GM18861 (cell line): Measurements from ENCODE around the gene DAPK3.
"Not testable (repeated sequence)": the region's sequence is repeated elsewhere in the genome, so short reads cannot be mapped to it uniquely, and the experiment has no call there.

ENCODE experiments used
- ATAC-seq: cut with Tn5 transposase; IDR thresholded peaks from one replicate; pipeline ENCODE4 v1.9.1; 2021; ENCODE audit not compliant: unreplicated experiment

Gene DAPK3

GRCh38 chr19:4005436-4005835 is 34.5 kb upstream of the DAPK3 start:
- not testable (repeated sequence) for ATAC-seq

GRCh38 chr19:4000798-4001197 is 29.9 kb upstream of the DAPK3 start:
- not testable (repeated sequence) for ATAC-seq

GRCh38 chr19:3998667-3999412 is 27.9 kb upstream of the DAPK3 start:
- not testable (repeated sequence) for ATAC-seq

- no peak for ATAC-seq
Observed at GRCh38 chr19:3995607-3996006, 24.7 kb upstream of the DAPK3 start.

GRCh38 chr19:3990815-3991117 is 19.9 kb upstream of the DAPK3 start:
- ATAC-seq = no peak

GRCh38 chr19:3987619-3988371 is 16.9 kb upstream of the DAPK3 start:
- ATAC-seq = peak; percentile 43

- peak; percentile 24 for ATAC-seq
Observed at GRCh38 chr19:3986260-3987041, 15.6 kb upstream of the DAPK3 start.

GRCh38 chr19:3985643-3986259 is 14.9 kb upstream of the DAPK3 start:
- peak; percentile 5 for ATAC-seq

GRCh38 chr19:3984908-3985642 is 14.2 kb upstream of the DAPK3 start, which contains the start of gene EEF2:
EEF2 (minus strand) TSS chr19:3985463; CDS start chr19:3985380, 83 bp downstream.
- ATAC-seq = no peak

GRCh38 chr19:3984584-3984907 is 13.6 kb upstream of the DAPK3 start:
- ATAC-seq = no peak

- ATAC-seq = no peak
Observed at GRCh38 chr19:3983936-3984583, 13.2 kb upstream of the DAPK3 start.

GRCh38 chr19:3983542-3983914 is 12.6 kb upstream of the DAPK3 start:
- ATAC-seq = no peak

GRCh38 chr19:3982701-3983541 is 12.0 kb upstream of the DAPK3 start:
- ATAC-seq = no peak

- ATAC-seq = no peak
Observed at GRCh38 chr19:3981736-3982681, 11.1 kb upstream of the DAPK3 start.

GRCh38 chr19:3981373-3981735 is 10.5 kb upstream of the DAPK3 start:
- ATAC-seq = no peak

GRCh38 chr19:3980353-3981251 is 9.7 kb upstream of the DAPK3 start:
- ATAC-seq = no peak

GRCh38 chr19:3979674-3980352 is 8.9 kb upstream of the DAPK3 start:
- ATAC-seq = no peak
